K562 (cell line): ENCODE measurements around the gene WEE1. TPM values are rescaled to one million over a fixed set of nuclear protein-coding genes. Genes with fewer than 3 reads are reported as not detected.

Experiments
- CXXC5 ChIP-seq: fragments of 250-450 bp; sonication (Bioruptor Pico); IDR thresholded peaks from 2 replicates; pipeline ENCODE4 v1.8.0; 2022; ENCODE audit warnings: inconsistent platforms, mild to moderate bottlenecking, moderate library complexity
- EP300 ChIP-seq: IDR thresholded peaks from 2 replicates; pipeline ENCODE4 v1.6.1; 2012; ENCODE audit warnings: low read length, improper control_type of control experiment
- HDAC1 ChIP-seq, 2 experiments: fragments of 450-650 bp; IDR thresholded peaks; 2 replicates each; pipeline ENCODE4 v1.6.1; 2016 to 2017; ENCODE audit warnings: inconsistent platforms in 1 of 2, mild to moderate bottlenecking in 1 of 2, moderate library complexity in 1 of 2
- HSF4 ChIP-seq: fragments of 250-450 bp; sonication (Bioruptor Pico); IDR thresholded peaks from 2 replicates; pipeline ENCODE4 v2.1.2; 2022; ENCODE audit warnings: mild to moderate bottlenecking, moderate library complexity, borderline replicate concordance
- KDM4B ChIP-seq, 2 experiments: fragments of 450-650 bp in 1 of 2; sonication (generic) in 1 of 2; IDR thresholded peaks; 2 replicates each; pipeline ENCODE4 v1.6.1; 2016 to 2017; ENCODE audit warnings: borderline replicate concordance in 2 of 2, antibody characterized with exemption in 1 of 2, low read depth in 1 of 2, mild to moderate bottlenecking in 1 of 2
- MGA ChIP-seq: fragments of 450-650 bp; IDR thresholded peaks from 2 replicates; pipeline ENCODE4 v1.6.1; 2016; ENCODE audit warnings: mild to moderate bottlenecking, moderate library complexity
- RBM25 ChIP-seq: fragments of 200-400 bp; formaldehyde crosslinking; IDR thresholded peaks from 2 replicates; pipeline ENCODE4 v1.6.1; 2018; ENCODE audit warnings: low read length, low read depth, moderate library complexity; ENCODE audit not compliant: severe bottlenecking
- RNF2 ChIP-seq: sonication (generic); IDR thresholded peaks from 2 replicates; pipeline ENCODE4 v1.6.1; 2016
- SMAD4 ChIP-seq: fragments of 250-450 bp; sonication (Bioruptor Pico); conservative IDR thresholded peaks from 2 replicates; pipeline ENCODE4 v1.8.0; 2021; ENCODE audit warnings: inconsistent platforms, mild to moderate bottlenecking, moderate library complexity
- TEAD4 ChIP-seq, 2 experiments: sonication (generic) in 1 of 2; formaldehyde crosslinking in 1 of 2; IDR thresholded peaks; 2 replicates each; pipeline versions ENCODE4 v1.6.1 to v1.8.0; 2012 to 2022; ENCODE audit warnings: borderline replicate concordance in 1 of 2, inconsistent platforms in 1 of 2, low read length in 1 of 2, mild to moderate bottlenecking in 1 of 2, missing genetic modification reagents in 1 of 2
- ZNF696 ChIP-seq: fragments of 250-450 bp; sonication (Bioruptor Pico); conservative IDR thresholded peaks from 2 replicates; pipeline ENCODE4 v1.4.0; 2020; ENCODE audit warnings: mild to moderate bottlenecking, moderate library complexity
- polyA plus RNA-seq, 8 experiments: library from polyadenylated mRNA; depleted of rRNA in 4 of 8; stranded (reverse) in 5 of 8; unstranded in 3 of 8; fragments of >200 nt; fragmentation: Nextera tagmentation in 2 of 8; fragmentation: Illumina TruSeq in 1 of 8; extraction: Ambion mirVana in 2 of 8; extraction: Trizol in 1 of 8; gene quantifications; 2 replicates each; pipeline versions ENCODE4 v1.2.1 to v1.2.3, GENCODE V29; 2011 to 2014; ENCODE audit warnings: inconsistent platforms in 1 of 8, missing spikeins in 1 of 8
- total RNA-seq, 7 experiments: library from RNA; depleted of rRNA in 6 of 7; stranded (reverse); fragments of >200 nt in 6 of 7; fragmentation: Illumina TruSeq in 2 of 7; extraction: Trizol in 2 of 7; gene quantifications; 2 replicates each; pipeline versions ENCODE4 v1.2.1 to v1.2.3, GENCODE V29; 2011 to 2021; ENCODE audit warnings: low replicate concordance in 1 of 7

The WEE1 gene
- total and polyA plus RNA-seq, 9 of the 15 experiments (the other 6 are each of a cell fraction or from before 2014, with no cell fraction given), result 21.9 to 99.0 (median 67.4) TPM

- 0 out of 2 replicates have a peak, but pooled peaks have one; percentile 23 for TF ChIP-seq MGA
- peak; percentile 38; the same call in 1 of the 2 replicates for TF ChIP-seq HSF4 (CRISPR knock-in tag)
- peak; percentile 66 for TF ChIP-seq TEAD4 (IDR thresholded peaks at IDR 0.05; ENCODE audit: low read length)
- no peak for TF ChIP-seq TEAD4 (CRISPR knock-in tag; IDR thresholded peaks at IDR 0.05; ENCODE audit: borderline replicate concordance)
- TF ChIP-seq RNF2, result no peak
- TF ChIP-seq KDM4B (IDR thresholded peaks at IDR 0.05; ENCODE audit: borderline replicate concordance in 2 of 2, low read depth in 1 of 2), result 0 out of 4 replicates have a peak, but pooled peaks of 1 of the 2 experiments have one; percentile 25
- TF ChIP-seq HDAC1 (IDR thresholded peaks at IDR 0.05), result peak in 1 of 2 experiments; percentile 61; a peak in 1 of 4 replicates
- TF ChIP-seq EP300, result peak; percentile 70; the same call in 1 of the 2 replicates
- TF ChIP-seq RBM25, result peak; percentile 31
- peak; percentile 74 for TF ChIP-seq SMAD4 (CRISPR knock-in tag)
- TF ChIP-seq CXXC5 (CRISPR knock-in tag), result peak; percentile 60
- no peak for TF ChIP-seq ZNF696
Observed at GRCh38 chr11:9550191-9550628, 23.3 kb upstream of the WEE1 start (continued).
